Measurements from ENCODE around the gene MBD6. TPM values are rescaled to one million over a fixed set of nuclear protein-coding genes. Genes with fewer than 3 reads are reported as not detected.
A peak's percentile ranks its signal among the peaks of the same experiment; 100 is the strongest.

MBD6 gene
- total and polyA plus RNA-seq, 2 of the 13 experiments (the other 11 are each of a cell fraction or from before 2014, with no cell fraction given), result 4.1 to 5.9 TPM

DNA sequence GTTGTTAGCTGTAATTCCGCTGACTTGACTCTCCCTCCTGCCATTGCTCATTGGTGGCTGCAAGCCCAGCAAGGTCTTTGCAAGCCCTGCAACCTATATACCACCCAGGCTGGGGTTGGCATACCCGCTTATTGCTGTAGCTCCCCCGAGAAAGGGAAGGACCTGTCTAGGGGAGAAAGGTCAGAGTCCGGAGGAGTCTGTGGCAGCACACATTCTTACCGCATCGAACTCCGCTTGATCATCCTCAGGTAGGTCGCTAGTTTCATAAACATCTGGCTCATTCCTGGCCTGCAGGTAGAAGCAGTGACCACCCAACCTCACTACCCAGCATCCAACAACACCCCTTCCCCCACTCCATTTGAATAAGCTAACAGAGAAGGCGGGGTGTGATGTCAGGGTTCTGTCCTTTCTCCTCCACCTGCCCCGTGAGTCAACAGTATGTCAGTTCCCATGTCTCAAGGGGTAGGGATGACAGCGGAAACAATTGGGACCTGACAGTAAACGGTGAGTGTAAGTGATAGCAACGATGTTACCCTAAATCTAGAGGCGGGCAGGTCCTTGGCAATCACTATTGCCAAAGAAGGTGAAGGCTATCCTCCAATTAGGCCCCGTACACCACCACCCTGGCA, 23.3 kb downstream of the MBD6 start:
- Histone ChIP-seq H3K36me3 (replicated peaks in 1 of 2; ENCODE audit: control insufficient read depth in 1 of 2, insufficient read depth in 2 of 2, low read length in 2 of 2) (peaks cover 0 to 3% of the 10 kb centered on the region in 2 experiments; a peak in 1 of 5 replicates), H4K20me1 (ENCODE audit: insufficient read depth, low read length) (no peaks in the 10 kb centered on the region), H3K9ac (ENCODE audit: insufficient read depth, low read depth, low read length) (peak overlapping the region; percentile 95), H3K79me2 (ENCODE audit: insufficient read depth, low read length) (peaks cover 20% of the 10 kb centered on the region), H3K4me1 (ENCODE audit: insufficient read depth, low read length) (peaks cover 50% of the 10 kb centered on the region), H3K27ac (ENCODE audit: extremely low read length, insufficient read depth, low read length) (peak overlapping the region; percentile 56), H2AFZ (ENCODE audit: low read length) (no peak overlapping the region), H3K4me2 (ENCODE audit: low read depth, low read length) (peak overlapping the region; percentile 94), H3K9me3 (ENCODE audit: low read length) (no peaks in the 10 kb centered on the region), H3K27me3 (ENCODE audit: control insufficient read depth in 1 of 2, insufficient read depth in 2 of 2, low read length in 2 of 2) (peaks cover 0 to 27% of the 10 kb centered on the region in 2 experiments; a peak in 2 of 5 replicates), H3K4me3 (replicated peaks in 1 of 3; ENCODE audit: insufficient read depth in 1 of 3, low read depth in 2 of 3, low read length in 3 of 3) (peak overlapping the region; percentile 87 to 96 (median 91))
- intact Hi-C loops (cut with micrococcal nuclease; ENCODE audit: unreplicated experiment) (loop anchor here (1.0 kb wide), 1 partner anchor 30 kb away; no protein-coding TSS in a partner anchor), in situ Hi-C loops (cut with HindIII; ENCODE audit: extremely low pct_ligation_motif_present, low pct_unique_long_range_greater_than_20kb) (no loop called here)
- ChIA-PET POLR2A (interaction anchor here (1.0 to 2.7 kb wide), 11 partner anchors 8 to 65 kb away, joined by 3 to 35 read pairs (median 13); partner anchors contain the start of genes ARHGEF25, DDIT3 and DTX3), CTCF (ENCODE audit: low intra/inter-chr PET ratio, low total read pairs) (interaction anchor here (1.1 kb wide), 1 partner anchor 37 kb away, joined by 3 read pairs; no protein-coding TSS in a partner anchor)
- BruUV-seq (replicated peaks), result no TSS peak
- FAIRE-seq, result peak; percentile 37
- peak; percentile 16 for ATAC-seq
- 48% methylated on average over 15 of the region's 15 CpGs for WGBS (ENCODE audit: low lambda C conversion rate)
- peak; percentile 40 for DNase-seq (ENCODE audit: low spot score)
- no peak for TF ChIP-seq RFX5 (IDR thresholded peaks at IDR 0.05; ENCODE audit: low read depth, low read length)
- TF ChIP-seq ZNF12 (CRISPR knock-in tag; IDR thresholded peaks at IDR 0.05), result no peak
- 0 out of 2 replicates have a peak, but pooled peaks have one; percentile 12 for TF ChIP-seq CREB1 (IDR thresholded peaks at IDR 0.05)
- no peak for TF ChIP-seq CREB1 (CRISPR knock-in tag; IDR thresholded peaks at IDR 0.05)
- TF ChIP-seq TEAD3 (CRISPR knock-in tag; optimal IDR thresholded peaks at IDR 0.05; ENCODE audit: borderline replicate concordance), result peak; percentile 28
- TF ChIP-seq ZNF350 (CRISPR knock-in tag; IDR thresholded peaks at IDR 0.05; ENCODE audit: borderline replicate concordance, low read depth), result peak; percentile 15; the same call in 1 of the 2 replicates
- TF ChIP-seq FOXA1 (IDR thresholded peaks at IDR 0.05), result no peak
- peak; percentile 41; the same call in 1 of the 2 replicates for TF ChIP-seq FOXA1 (CRISPR knock-in tag; IDR thresholded peaks at IDR 0.05)
- TF ChIP-seq SALL2 (CRISPR knock-in tag; IDR thresholded peaks at IDR 0.05), result 0 out of 2 replicates have a peak, but pooled peaks have one; percentile 33
- TF ChIP-seq, protein P1, sequence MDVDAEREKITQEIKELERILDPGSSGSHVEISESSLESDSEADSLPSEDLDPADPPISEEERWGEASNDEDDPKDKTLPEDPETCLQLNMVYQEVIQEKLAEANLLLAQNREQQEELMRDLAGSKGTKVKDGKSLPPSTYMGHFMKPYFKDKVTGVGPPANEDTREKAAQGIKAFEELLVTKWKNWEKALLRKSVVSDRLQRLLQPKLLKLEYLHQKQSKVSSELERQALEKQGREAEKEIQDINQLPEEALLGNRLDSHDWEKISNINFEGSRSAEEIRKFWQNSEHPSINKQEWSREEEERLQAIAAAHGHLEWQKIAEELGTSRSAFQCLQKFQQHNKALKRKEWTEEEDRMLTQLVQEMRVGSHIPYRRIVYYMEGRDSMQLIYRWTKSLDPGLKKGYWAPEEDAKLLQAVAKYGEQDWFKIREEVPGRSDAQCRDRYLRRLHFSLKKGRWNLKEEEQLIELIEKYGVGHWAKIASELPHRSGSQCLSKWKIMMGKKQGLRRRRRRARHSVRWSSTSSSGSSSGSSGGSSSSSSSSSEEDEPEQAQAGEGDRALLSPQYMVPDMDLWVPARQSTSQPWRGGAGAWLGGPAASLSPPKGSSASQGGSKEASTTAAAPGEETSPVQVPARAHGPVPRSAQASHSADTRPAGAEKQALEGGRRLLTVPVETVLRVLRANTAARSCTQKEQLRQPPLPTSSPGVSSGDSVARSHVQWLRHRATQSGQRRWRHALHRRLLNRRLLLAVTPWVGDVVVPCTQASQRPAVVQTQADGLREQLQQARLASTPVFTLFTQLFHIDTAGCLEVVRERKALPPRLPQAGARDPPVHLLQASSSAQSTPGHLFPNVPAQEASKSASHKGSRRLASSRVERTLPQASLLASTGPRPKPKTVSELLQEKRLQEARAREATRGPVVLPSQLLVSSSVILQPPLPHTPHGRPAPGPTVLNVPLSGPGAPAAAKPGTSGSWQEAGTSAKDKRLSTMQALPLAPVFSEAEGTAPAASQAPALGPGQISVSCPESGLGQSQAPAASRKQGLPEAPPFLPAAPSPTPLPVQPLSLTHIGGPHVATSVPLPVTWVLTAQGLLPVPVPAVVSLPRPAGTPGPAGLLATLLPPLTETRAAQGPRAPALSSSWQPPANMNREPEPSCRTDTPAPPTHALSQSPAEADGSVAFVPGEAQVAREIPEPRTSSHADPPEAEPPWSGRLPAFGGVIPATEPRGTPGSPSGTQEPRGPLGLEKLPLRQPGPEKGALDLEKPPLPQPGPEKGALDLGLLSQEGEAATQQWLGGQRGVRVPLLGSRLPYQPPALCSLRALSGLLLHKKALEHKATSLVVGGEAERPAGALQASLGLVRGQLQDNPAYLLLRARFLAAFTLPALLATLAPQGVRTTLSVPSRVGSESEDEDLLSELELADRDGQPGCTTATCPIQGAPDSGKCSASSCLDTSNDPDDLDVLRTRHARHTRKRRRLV (CRISPR knock-in tag; IDR thresholded peaks at IDR 0.05), result peak; percentile 41; the same call in 1 of the 2 replicates
- TF ChIP-seq, protein P2, sequence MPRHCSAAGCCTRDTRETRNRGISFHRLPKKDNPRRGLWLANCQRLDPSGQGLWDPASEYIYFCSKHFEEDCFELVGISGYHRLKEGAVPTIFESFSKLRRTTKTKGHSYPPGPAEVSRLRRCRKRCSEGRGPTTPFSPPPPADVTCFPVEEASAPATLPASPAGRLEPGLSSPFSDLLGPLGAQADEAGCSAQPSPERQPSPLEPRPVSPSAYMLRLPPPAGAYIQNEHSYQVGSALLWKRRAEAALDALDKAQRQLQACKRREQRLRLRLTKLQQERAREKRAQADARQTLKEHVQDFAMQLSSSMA (CRISPR knock-in tag; IDR thresholded peaks at IDR 0.05), result 0 out of 2 replicates have a peak, but pooled peaks have one; percentile 20
- TF ChIP-seq POLR2A (IDR thresholded peaks at IDR 0.05; ENCODE audit: insufficient read depth in 1 of 2, low read depth in 2 of 2, low read length in 2 of 2), result peak in 1 of 2 experiments; percentile 31; a peak in 1 of 4 replicates
- TF ChIP-seq, protein P3, sequence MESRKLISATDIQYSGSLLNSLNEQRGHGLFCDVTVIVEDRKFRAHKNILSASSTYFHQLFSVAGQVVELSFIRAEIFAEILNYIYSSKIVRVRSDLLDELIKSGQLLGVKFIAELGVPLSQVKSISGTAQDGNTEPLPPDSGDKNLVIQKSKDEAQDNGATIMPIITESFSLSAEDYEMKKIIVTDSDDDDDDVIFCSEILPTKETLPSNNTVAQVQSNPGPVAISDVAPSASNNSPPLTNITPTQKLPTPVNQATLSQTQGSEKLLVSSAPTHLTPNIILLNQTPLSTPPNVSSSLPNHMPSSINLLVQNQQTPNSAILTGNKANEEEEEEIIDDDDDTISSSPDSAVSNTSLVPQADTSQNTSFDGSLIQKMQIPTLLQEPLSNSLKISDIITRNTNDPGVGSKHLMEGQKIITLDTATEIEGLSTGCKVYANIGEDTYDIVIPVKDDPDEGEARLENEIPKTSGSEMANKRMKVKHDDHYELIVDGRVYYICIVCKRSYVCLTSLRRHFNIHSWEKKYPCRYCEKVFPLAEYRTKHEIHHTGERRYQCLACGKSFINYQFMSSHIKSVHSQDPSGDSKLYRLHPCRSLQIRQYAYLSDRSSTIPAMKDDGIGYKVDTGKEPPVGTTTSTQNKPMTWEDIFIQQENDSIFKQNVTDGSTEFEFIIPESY (CRISPR knock-in tag; IDR thresholded peaks at IDR 0.05), result peak; percentile 64
- peak; percentile 40; the same call in 1 of the 2 replicates for TF ChIP-seq TGIF2 (CRISPR knock-in tag; IDR thresholded peaks at IDR 0.05)
- no peak for TF ChIP-seq ARNTL (CRISPR knock-in tag; IDR thresholded peaks at IDR 0.05)
- 0 out of 2 replicates have a peak, but pooled peaks have one; percentile 29 for TF ChIP-seq U2AF2 (IDR thresholded peaks at IDR 0.05; ENCODE audit: low read depth, low read length)
- TF ChIP-seq, protein P4, sequence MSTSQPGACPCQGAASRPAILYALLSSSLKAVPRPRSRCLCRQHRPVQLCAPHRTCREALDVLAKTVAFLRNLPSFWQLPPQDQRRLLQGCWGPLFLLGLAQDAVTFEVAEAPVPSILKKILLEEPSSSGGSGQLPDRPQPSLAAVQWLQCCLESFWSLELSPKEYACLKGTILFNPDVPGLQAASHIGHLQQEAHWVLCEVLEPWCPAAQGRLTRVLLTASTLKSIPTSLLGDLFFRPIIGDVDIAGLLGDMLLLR (CRISPR knock-in tag; IDR thresholded peaks at IDR 0.05), result 0 out of 2 replicates have a peak, but pooled peaks have one; percentile 41

Measured in HepG2 (cell line).